Neuron (in vitro differentiated cells): ENCODE data around the gene USF3.

Experiments
- H2AFZ ChIP-seq: one replicate; pipeline ENCODE4 v1.6.1; 2013; ENCODE audit warnings: low read depth, mild to moderate bottlenecking, inconsistent platforms, low read length, moderate library complexity
- H3K27me3 ChIP-seq: one replicate; pipeline ENCODE4 v1.6.1; 2013; ENCODE audit warnings: low read length; ENCODE audit not compliant: insufficient read depth
- H3K36me3 ChIP-seq: one replicate; pipeline ENCODE4 v1.6.1; 2013; ENCODE audit warnings: low read length; ENCODE audit not compliant: insufficient read depth
- H3K4me1 ChIP-seq: one replicate; pipeline ENCODE4 v1.6.1; 2013; ENCODE audit warnings: low read length; ENCODE audit not compliant: insufficient read depth
- H3K4me3 ChIP-seq: 2 replicates; pipeline ENCODE4 v1.5.1; 2013; ENCODE audit warnings: mild to moderate bottlenecking, low read length, moderate library complexity
- H3K9me3 ChIP-seq: one replicate; pipeline ENCODE4 v1.6.1; 2013; ENCODE audit warnings: low read length

The USF3 gene

GRCh38 chr3:113721636-113722035, 25.2 kb upstream of the USF3 start:
- Histone ChIP-seq H2AFZ (no peak overlapping the region), H3K4me1 (no peaks in the 10 kb centered on the region), H3K9me3 (no peaks in the 10 kb centered on the region), H3K36me3 (peaks cover 50% of the 10 kb centered on the region), H3K27me3 (no peaks in the 10 kb centered on the region), H3K4me3 (no peak overlapping the region)

GRCh38 chr3:113719758-113720157, 23.3 kb upstream of the USF3 start:
- Histone ChIP-seq H3K9me3 (no peaks in the 10 kb centered on the region), H3K4me3 (no peak overlapping the region), H3K4me1 (no peaks in the 10 kb centered on the region), H3K27me3 (no peaks in the 10 kb centered on the region), H2AFZ (no peak overlapping the region), H3K36me3 (peaks cover 54% of the 10 kb centered on the region)

GRCh38 chr3:113719294-113719693, 22.9 kb upstream of the USF3 start:
- H3K4me1 ChIP-seq: no peaks in the 10 kb centered on the region
- H3K27me3 ChIP-seq: no peaks in the 10 kb centered on the region
- H2AFZ ChIP-seq: no peak overlapping the region
- no peaks in the 10 kb centered on the region for H3K9me3 ChIP-seq
- peaks cover 54% of the 10 kb centered on the region for H3K36me3 ChIP-seq
- no peak overlapping the region for H3K4me3 ChIP-seq

GRCh38 chr3:113717818-113718217, 21.4 kb upstream of the USF3 start:
- no peak overlapping the region for H3K4me3 ChIP-seq
- H3K4me1 ChIP-seq: no peaks in the 10 kb centered on the region
- no peaks in the 10 kb centered on the region for H3K9me3 ChIP-seq
- no peaks in the 10 kb centered on the region for H3K27me3 ChIP-seq
- H2AFZ ChIP-seq: no peak overlapping the region
- peaks cover 43% of the 10 kb centered on the region for H3K36me3 ChIP-seq

- peaks cover 2% of the 10 kb centered on the region for H3K4me1 ChIP-seq
- H3K9me3 ChIP-seq: no peaks in the 10 kb centered on the region
- peaks cover 38% of the 10 kb centered on the region for H3K36me3 ChIP-seq
- H3K4me3 ChIP-seq: no peak overlapping the region
- H2AFZ ChIP-seq: no peak overlapping the region
- no peaks in the 10 kb centered on the region for H3K27me3 ChIP-seq
These were observed 20.9 kb upstream of the USF3 start for GRCh38 chr3:113717308-113717707.

GRCh38 chr3:113714702-113715101, 18.3 kb upstream of the USF3 start:
- H3K4me3 ChIP-seq: no peak overlapping the region
- peaks cover 7% of the 10 kb centered on the region for H3K4me1 ChIP-seq
- no peaks in the 10 kb centered on the region for H3K9me3 ChIP-seq
- no peak overlapping the region for H2AFZ ChIP-seq
- H3K27me3 ChIP-seq: no peaks in the 10 kb centered on the region
- peaks cover 16% of the 10 kb centered on the region for H3K36me3 ChIP-seq

GRCh38 chr3:113712129-113712528, 15.7 kb upstream of the USF3 start:
- H3K27me3 ChIP-seq: no peaks in the 10 kb centered on the region
- peaks cover 6% of the 10 kb centered on the region for H3K36me3 ChIP-seq
- no peak overlapping the region for H2AFZ ChIP-seq
- peaks cover 7% of the 10 kb centered on the region for H3K4me1 ChIP-seq
- no peaks in the 10 kb centered on the region for H3K9me3 ChIP-seq
- no peak overlapping the region for H3K4me3 ChIP-seq

GRCh38 chr3:113707835-113708234, 11.4 kb upstream of the USF3 start:
- no peaks in the 10 kb centered on the region for H3K27me3 ChIP-seq
- no peaks in the 10 kb centered on the region for H3K36me3 ChIP-seq
- H3K9me3 ChIP-seq: no peaks in the 10 kb centered on the region
- no peak overlapping the region for H3K4me3 ChIP-seq
- peaks cover 7% of the 10 kb centered on the region for H3K4me1 ChIP-seq
- no peak overlapping the region for H2AFZ ChIP-seq

GRCh38 chr3:113698956-113699355, 2.5 kb upstream of the USF3 start:
- peaks cover 18% of the 10 kb centered on the region for H3K4me1 ChIP-seq
- no peaks in the 10 kb centered on the region for H3K36me3 ChIP-seq
- H3K27me3 ChIP-seq: no peaks in the 10 kb centered on the region
- no peak overlapping the region for H2AFZ ChIP-seq
- no peaks in the 10 kb centered on the region for H3K9me3 ChIP-seq
- no peak overlapping the region for H3K4me3 ChIP-seq

GRCh38 chr3:113698213-113698742, 1.8 kb upstream of the USF3 start:
- Histone ChIP-seq H3K4me3 (peak overlapping the region; percentile 0), H3K9me3 (no peaks in the 10 kb centered on the region), H3K4me1 (peaks cover 18% of the 10 kb centered on the region), H3K27me3 (no peaks in the 10 kb centered on the region), H2AFZ (peak overlapping the region; percentile 89), H3K36me3 (no peaks in the 10 kb centered on the region)

- H3K36me3 ChIP-seq: no peaks in the 10 kb centered on the region
- peak overlapping the region; percentile 89 for H2AFZ ChIP-seq
- H3K9me3 ChIP-seq: no peaks in the 10 kb centered on the region
- H3K4me1 ChIP-seq: peaks cover 18% of the 10 kb centered on the region
- H3K4me3 ChIP-seq: peak overlapping the region; percentile 95
- H3K27me3 ChIP-seq: no peaks in the 10 kb centered on the region
These were observed 1.2 kb upstream of the USF3 start for GRCh38 chr3:113697500-113698090.

GRCh38 chr3:113696658-113697499, 437 bp upstream of the USF3 start:
- Histone ChIP-seq H3K9me3 (no peaks in the 10 kb centered on the region), H3K36me3 (no peaks in the 10 kb centered on the region), H3K4me3 (peak overlapping the region; percentile 98), H3K4me1 (peaks cover 18% of the 10 kb centered on the region), H2AFZ (peak overlapping the region; percentile 89), H3K27me3 (no peaks in the 10 kb centered on the region)

- H3K27me3 ChIP-seq: no peaks in the 10 kb centered on the region
- H2AFZ ChIP-seq: peak overlapping the region; percentile 70
- no peaks in the 10 kb centered on the region for H3K36me3 ChIP-seq
- peaks cover 18% of the 10 kb centered on the region for H3K4me1 ChIP-seq
- H3K9me3 ChIP-seq: no peaks in the 10 kb centered on the region
- H3K4me3 ChIP-seq: peak overlapping the region; percentile 98
These were observed 1.0 kb downstream of the USF3 start for GRCh38 chr3:113695431-113695785.
